Activated CD8-positive, alpha-beta memory T cell treated with anti-CD3 and anti-CD28 coated beads for 24 hours (primary cell): ENCODE data around the gene SCAPER.
A peak's percentile ranks its signal among the peaks of the same experiment; 100 is the strongest.

Source experiments
- DNase-seq: peaks from one replicate; pipeline ENCODE4 v3.0.0-alpha.2; 2020

Gene SCAPER

GRCh38 chr15:76349301-76350070, 555.7 kb downstream of the SCAPER start:
- DNase-seq: no peak

- DNase-seq: no peak
These were observed 557.6 kb downstream of the SCAPER start for GRCh38 chr15:76347482-76348055.

GRCh38 chr15:76346669-76347481, 558.3 kb downstream of the SCAPER start:
- DNase-seq: no peak

- DNase-seq: peak; percentile 68
These were observed 559.1 kb downstream of the SCAPER start for GRCh38 chr15:76345880-76346668.

DNA sequence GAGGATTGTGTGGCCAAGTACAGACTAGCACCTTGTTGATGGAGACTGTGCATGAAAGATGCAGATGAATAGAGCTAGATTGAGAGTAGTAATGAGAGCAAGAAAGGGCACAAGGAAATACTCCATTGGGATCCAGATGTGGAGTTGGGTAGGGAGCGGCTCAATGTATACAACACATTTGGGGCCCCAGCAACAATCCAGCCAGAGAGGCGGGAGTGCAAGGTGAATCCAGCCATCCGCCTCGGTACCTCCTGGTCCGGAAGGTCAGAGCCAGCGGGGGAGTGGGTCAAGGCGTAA, 559.6 kb downstream of the SCAPER start:
- DNase-seq: no peak

DNA sequence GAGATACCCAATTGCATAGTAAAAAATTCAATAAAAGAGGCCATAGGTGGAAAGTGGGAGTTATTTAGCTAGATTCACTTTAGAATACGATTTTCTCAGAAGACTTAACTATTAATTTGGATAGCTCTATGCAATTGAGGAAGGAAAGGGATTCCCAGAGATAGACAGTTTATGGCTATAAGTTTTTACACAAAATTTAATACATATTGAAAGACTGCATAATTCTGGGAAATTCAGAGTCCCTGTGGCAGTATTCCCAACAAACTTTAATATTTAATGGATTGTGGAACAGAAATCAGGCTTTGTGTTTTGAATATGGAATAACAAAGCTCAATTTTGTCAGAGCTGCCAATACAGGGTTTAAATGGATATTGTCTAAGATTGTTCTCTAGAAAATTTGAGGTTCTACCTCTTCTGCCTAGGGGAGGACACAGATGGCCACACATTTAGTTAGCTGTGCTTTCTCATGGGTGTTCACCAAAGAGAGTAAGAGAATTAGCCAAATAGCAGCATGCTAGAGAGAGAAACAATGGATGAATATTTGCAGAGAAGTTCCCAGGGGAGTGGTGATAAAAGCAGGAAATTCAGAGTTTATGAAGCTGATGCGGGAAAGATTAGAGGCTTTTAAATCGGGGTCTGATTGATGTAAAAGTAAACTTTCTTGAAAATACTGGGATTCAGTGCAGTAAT, 560.1 kb downstream of the SCAPER start:
- DNase-seq: no peak

DNA sequence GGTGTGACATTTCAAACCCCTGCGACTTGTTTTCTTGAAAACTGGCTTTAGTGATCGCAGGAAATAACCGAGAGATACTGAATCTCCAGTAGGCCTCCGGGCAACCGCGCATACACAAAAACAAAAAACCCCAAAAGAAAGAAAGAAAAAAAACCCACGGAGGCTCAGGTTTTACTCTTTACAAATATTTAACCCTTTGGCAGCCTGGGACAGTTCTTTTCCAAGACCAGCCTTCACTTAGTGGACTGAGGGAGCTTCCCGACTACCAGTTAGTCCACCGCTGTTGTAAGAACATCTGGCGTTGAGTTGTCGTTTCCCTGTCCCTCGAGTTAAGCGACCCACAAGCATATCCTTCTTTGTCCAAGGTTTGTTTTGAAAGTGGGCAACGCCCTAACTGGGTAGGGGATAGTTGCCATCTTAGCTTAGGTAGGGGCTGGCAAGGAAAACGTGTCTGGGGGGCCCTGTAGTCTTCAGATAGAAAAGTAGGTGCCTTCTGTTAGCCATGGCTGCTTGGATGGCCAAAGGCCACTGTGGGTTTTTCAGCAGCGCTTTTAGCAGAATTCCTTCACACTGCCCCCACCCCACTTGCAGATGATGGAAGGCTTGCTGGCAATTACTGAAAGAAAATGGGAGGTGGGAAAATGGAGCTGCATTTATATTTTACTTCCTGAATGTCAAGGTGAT, 561.7 kb downstream of the SCAPER start:
- DNase-seq: no peak

GRCh38 chr15:76342382-76343201, 562.5 kb downstream of the SCAPER start:
- DNase-seq: peak; percentile 67

- no peak for DNase-seq
These were observed 563.1 kb downstream of the SCAPER start for GRCh38 chr15:76342058-76342381.

DNA sequence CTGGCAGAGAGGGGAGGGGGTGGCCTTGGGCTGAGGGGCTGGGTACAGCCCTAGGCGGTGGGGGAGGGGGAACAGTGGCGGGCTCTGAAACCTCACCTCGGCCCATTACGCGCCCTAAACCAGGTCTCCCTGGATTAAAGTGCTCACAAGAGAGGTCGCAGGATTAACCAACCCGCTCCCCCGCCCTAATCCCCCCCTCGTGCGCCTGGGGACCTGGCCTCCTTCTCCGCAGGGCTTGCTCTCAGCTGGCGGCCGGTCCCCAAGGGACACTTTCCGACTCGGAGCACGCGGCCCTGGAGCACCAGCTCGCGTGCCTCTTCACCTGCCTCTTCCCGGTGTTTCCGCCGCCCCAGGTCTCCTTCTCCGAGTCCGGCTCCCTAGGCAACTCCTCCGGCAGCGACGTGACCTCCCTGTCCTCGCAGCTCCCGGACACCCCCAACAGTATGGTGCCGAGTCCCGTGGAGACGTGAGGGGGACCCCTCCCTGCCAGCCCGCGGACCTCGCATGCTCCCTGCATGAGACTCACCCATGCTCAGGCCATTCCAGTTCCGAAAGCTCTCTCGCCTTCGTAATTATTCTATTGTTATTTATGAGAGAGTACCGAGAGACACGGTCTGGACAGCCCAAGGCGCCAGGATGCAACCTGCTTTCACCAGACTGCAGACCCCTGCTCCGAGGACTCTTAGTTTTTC, 563.6 kb downstream of the SCAPER start:
- peak; percentile 69 for DNase-seq

DNA sequence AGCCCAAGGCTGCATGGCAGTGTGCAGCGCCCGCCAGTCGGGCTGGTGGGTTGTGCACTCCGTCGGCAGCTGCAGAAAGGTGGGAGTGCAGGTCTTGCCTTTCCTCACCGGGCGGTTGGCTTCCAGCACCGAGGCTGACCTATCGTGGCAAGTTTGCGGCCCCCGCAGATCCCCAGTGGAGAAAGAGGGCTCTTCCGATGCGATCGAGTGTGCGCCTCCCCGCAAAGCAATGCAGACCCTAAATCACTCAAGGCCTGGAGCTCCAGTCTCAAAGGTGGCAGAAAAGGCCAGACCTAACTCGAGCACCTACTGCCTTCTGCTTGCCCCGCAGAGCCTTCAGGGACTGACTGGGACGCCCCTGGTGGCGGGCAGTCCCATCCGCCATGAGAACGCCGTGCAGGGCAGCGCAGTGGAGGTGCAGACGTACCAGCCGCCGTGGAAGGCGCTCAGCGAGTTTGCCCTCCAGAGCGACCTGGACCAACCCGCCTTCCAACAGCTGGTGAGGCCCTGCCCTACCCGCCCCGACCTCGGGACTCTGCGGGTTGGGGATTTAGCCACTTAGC, 564.3 kb downstream of the SCAPER start:
- peak; percentile 81 for DNase-seq

DNA sequence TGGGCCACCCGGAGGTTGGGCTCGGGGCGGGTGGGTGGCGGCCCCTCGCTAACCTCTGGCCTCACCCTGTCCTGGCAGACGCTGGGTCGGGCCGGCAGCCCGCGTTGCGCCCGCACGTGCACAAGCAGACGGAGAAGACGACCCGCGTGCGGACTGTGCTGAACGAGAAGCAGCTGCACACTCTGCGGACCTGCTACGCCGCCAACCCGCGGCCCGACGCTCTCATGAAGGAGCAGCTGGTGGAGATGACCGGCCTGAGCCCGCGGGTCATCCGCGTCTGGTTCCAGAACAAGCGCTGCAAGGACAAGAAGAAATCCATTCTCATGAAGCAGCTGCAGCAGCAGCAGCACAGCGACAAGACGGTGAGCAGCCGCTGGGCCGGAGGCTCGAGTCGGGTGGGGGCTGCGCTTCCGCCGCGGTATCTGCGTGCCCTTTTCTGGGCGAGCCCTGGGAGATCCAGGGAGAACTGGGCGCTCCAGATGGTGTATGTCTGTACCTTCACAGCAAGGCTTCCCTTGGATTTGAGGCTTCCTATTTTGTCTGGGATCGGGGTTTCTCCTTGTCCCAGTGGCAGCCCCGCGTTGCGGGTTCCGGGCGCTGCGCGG, 564.8 kb downstream of the SCAPER start:
- DNase-seq: peak; percentile 73

DNA sequence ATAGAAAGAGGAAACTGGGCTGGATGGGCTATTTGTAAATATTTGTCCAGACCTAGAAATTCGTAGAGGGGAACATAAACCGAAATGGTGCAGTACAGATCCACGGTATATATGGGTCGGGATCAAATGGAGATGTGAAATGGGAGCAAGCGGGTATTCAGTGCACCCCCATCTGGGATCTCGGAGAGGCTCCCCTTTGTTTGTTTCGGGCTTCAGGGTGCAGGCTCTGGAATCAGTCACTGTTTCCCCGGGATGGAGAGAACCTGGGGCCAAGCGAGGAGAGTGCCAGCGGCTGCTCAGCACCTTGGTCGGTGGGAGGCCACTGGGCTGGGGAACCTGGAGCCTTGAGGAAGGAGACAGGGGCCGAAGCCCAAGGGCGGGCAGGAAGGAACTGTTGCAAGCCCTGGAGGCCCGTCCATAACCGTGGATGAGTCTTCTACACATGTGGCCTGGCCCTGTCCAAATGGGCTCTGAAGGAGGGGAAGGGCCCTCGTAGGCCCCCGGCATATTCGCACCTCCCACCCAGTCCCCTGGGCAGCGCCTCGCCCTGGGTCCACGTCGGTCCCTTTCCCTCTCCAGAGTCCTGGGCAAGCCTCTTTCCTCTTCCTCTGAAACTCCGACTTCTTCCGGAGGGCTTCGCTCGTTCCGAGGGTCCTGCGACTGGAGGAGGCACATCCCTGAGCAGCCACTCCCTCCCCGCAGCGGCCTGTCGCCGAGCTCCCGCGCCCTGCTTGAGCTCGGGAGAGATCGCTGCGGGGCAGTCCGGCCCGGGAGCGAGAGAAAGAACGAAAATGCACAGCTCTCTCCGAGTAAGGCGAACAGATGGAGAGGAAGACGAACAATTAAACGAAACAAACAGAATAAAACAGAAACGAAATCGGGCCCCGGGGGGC, 565.6 kb downstream of the SCAPER start:
- DNase-seq: no peak

GRCh38 chr15:76338486-76339304, 566.4 kb downstream of the SCAPER start:
- DNase-seq: peak; percentile 66

DNA sequence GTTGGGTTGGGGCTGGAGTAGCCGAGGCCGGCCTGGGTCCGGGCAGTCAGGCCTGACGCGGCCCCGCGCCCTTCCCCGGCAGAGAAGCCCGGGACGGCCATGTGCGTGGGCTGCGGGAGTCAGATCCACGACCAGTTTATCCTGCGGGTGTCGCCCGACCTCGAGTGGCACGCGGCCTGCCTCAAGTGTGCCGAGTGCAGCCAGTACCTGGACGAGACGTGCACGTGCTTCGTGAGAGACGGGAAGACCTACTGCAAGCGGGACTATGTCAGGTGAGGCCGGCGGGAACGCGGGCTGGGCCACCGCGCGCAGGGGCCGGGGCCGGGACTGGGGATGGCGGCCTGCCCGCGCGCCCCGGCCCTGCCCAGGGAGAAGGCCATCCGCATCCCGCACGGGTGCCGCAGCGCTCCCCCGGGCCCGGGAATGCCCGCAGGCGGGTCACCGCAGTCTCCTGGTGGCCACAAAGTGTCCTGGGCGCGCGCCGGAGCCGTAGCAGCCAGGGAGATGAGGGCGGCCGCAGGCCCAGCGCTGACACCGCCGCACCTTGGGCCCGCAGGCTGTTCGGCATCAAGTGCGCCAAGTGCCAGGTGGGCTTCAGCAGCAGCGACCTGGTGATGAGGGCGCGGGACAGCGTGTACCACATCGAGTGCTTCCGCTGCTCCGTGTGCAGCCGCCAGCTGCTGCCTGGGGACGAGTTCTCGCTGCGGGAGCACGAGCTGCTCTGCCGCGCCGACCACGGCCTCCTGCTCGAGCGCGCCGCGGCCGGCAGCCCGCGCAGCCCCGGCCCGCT, 567.2 kb downstream of the SCAPER start:
- DNase-seq: no peak

DNA sequence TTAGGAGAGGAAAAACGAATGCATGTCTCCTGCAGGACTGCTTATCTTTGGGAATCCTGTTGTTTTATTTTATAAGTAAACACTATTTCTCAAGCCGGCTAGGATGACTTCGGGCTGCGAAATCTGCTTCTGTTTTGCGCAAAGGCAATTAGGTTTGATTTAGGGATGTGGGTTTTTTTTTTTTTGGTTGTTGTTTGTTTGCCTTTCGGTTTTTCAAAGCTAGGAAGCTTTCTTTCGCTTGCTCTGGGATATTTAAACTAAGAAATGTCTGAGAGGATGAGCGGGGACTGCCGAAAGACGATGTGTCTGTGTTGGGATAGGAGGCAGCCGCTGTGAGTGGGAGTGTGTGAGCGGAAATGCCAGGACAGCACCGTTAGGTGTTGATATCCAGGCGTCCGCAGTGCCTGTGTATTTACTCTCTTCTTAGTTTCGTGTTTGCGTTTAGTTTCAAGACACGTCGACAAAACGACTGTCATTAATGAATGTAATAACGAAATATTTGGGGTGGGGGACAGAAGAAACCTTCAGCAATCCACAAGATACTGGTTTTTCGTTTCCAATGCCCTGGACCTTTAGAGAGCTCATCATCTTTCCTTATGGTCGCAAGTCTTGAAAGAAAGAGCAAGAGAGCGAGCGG, 568.0 kb downstream of the SCAPER start:
- DNase-seq: peak; percentile 59
